HG03139 (cell line): ENCODE data around the gene RALY.

Experiments
- ATAC-seq: cut with Tn5 transposase; IDR thresholded peaks from one replicate; pipeline ENCODE4 v1.9.1; 2021; ENCODE audit not compliant: unreplicated experiment

RALY gene

DNA sequence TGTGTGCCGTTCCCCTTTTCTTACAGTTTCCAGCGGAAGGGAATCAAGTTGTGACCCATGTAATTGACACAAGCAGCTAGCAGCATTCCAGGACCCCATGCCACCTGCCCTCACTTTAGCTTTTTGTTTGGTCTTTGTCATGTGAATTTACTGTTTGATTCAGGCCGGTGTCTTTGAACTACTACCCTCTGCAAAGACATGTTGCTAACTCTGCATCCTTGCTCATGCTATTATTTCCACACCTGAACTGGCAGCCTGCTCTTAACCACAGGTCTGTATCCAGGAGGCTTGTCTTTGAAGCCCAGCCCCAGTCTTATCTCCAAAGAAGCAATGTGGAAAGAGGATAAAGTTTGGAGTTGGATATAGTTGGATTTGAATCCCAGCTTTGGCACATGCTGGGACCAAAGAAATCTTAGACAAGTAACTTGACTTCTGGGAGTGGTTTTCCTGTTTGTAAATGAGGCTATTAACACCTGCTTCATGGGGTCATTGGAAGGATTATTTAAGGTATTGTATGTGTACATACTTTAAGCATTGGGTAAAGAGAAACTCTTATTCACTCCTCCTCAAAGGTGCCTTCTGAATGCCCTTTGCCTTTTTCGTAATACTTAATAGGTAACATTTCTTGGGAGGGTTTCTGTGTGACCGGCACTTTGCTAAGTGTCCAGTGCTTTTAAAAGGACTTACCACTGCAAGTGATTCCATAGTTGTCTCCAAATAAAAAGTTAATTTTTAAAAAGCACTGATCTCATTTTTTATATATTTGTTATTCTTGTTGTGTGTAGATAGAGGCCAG is 52.4 kb downstream of the RALY start:
- ATAC-seq, result no peak

DNA sequence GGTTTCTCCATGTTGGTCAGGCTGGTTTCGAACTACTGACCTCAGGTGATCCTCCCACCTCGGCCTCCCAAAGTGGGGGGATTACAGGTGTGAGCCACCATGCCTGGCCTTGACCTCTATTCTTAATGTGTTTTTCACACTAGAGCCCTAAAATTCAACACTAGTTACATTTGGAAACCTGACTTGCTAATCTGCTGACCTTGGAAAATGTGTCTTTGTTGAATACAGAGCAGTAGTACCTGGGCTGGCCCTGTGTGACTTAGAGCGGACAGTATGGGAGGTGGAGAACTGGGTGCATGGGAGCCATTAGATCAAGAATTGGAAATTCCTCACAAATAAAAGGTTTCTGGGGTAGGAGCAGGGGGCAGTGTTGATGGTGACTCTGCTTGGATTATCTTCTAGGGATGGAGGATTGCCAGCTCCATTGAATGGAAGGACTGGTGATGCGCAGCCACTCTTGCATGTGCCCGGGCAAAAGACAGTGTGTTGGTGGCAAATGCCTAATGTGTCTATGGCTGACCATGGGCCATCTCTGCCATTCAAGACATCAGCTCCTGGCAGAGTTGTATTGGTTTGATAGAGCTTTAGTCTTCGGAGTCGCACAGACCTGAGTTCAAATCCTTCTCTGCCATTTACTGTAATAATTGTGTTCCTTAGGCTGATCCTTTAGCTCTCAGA is 53.4 kb downstream of the RALY start:
- no peak for ATAC-seq

DNA sequence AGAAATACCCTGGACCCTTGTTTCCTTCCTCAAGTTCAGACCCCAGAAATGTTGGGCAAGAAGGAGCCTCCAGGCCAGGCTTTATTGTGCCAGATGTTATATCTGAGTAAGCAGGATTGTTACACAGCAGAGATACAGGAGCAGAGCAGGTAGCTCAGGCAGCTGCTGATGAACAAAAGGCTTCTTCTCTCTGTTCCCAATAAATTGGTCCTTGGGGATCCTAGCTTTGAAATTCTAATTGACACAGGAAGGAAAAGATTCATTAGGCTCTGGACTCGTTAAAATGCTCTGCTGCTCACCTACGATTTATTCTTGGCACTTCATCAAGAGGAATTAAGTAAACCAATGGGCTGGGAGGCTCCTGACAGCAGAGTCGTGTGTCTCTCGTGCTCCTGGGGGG is 54.2 kb downstream of the RALY start:
- no peak for ATAC-seq

DNA sequence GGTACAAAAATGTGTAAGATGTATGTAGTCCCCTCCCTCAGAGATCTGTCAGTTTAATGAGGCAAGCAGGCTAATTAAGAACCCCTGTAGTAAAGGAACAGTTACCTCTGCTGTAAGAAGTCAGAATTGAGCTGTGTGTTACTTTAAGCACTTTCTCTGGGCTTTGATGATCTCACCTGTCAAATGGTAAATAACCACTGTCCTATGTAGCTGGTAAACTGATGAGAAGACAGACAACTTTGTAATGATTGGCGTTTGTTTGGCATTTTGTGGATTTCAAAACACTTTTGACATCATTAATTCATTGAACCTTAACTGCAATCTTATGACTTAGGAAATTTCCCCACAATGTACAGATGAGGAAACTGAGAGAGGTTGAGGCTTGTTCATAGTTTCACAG is 55.7 kb downstream of the RALY start:
- ATAC-seq, result no peak

DNA sequence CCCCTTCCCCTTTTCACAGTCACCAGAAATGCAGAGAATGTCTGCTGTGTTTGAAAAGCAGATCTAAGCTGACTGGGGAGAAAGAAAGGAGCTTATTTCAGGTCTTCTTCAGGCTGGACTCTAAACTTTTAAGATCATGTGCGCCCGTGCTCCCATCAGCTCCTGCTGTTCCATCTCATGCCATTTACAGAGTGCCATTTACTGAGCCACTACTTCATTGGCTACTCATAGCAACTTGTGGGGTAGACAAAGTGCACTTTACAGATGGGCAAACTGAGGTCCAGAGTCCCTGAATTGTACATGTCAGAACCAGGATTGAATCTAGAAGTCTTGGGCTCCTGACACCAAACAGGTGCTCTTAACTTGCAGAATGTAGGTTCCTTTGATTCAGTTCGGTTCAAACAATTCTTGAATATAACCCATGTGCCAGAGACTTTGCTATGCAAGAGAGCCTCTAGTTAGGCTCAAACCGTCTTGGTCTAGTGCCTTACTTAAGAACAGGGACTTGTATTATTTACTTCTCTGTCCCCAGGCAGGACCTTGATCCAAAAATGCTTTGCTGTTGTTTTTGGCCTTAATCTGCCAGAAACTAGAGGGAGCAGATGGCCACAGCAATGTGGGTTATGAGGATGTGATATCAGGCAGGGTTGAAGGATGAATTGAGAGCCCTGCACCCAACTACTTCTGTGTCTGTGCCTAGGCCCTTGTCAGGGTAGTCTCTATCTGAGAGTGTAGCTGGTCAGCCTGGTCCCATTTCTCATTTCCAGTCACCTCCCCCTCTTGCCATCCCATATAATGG is 56.4 kb downstream of the RALY start:
- ATAC-seq, result no peak

DNA sequence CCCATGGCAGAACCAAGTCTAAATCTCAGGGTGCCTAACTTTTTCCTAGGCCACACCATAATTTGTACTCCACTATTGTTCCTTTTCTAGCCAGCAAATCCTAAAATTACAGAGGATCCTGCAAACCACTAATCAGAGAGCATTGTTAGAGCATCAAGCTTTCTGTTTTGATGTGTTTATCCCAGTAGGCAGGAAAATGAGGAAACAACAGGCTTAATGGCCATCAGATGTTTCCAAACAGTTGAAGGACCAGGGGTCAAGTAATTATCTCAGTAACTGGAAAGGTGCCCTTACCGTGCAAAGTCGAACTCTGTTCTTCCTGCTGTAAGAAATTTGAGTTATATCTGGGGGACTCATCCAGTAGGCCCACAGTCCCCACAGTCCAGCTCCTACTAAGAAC is 58.7 kb downstream of the RALY start:
- no peak for ATAC-seq

GRCh38 chr20:34055290-34055689 is 61.6 kb downstream of the RALY start:
- ATAC-seq, result no peak

DNA sequence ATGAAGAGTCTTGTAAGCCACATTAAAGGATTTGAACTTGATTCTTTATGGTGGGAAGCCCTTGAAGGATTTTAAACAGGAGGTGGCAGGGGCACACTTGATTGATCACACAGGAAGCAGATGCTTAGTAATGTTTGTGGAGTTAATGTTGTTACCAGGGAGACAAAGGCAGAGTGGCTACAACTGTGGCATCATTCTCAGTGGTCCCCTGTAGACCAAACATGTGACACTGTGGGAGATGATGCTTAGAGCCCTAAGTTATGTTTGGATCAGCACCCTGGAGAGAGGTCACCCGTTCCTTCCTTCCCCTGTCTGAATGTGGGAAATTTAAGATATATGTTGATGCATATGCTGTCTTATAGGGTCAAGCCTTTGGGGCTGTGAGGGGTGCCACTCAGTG is 65.1 kb downstream of the RALY start:
- ATAC-seq, result no peak

DNA sequence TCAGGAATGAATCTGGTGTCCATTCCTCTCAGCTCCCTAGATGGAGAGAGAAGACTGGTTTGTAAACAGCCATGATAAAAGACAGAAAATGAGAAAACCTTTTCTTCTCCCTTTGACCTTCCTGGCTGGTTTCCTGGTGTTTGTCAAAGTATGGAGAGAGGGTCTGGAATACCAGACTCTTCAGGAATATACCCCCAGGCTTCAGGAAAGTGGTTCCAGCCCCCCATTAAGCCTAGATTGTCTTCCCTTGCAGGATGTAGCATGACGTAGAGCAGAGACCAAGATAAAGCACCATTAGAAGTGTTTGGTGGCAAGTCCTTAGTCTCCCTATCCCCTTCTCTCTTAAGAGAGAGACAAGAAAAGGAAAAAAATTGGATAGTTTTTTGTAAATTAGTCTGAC is 67.3 kb downstream of the RALY start:
- no peak for ATAC-seq

GRCh38 chr20:34061695-34062094 is 68.0 kb downstream of the RALY start:
- no peak for ATAC-seq

DNA sequence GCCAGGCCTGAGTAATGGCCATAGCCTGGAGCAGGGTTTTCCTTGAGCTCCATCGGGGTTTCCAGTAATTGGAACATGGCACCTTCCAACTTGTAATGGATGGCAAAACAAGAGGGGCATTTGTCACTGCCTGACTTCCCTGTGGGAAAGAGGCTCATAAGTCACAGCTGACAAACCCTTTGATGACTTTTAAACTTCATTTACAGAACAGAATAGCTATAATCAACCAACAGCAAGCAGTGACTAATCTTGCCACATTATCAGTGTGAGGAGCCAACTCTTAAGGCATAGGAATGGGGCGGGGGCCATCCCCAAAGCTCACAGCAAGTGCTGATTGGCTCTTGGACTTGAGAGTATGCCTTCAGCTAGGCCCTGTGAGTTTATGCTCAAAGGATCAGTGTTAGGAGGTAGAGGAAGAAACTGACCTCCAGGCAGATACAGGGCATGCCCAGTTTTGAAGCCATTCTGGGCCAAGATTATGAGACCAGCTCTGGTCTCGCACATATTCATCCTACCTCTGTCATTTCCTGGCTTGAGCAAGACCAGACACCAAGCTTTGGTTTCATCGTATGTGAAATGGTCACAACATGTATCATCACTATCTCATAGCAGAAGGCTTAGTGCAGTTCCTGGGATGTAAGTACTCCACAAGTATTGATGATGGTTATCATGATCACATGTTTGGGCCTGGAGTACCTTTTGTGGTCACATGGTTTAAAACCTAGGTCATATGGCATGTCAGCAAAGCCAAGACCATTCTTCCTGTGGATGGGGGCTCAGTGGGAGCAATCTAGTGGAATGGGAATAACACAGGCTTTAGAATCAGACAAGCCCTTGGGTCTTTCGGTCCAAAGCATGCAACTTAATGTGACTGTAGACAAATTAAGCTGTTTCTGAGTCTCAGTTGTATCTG is 69.1 kb downstream of the RALY start:
- ATAC-seq, result no peak

DNA sequence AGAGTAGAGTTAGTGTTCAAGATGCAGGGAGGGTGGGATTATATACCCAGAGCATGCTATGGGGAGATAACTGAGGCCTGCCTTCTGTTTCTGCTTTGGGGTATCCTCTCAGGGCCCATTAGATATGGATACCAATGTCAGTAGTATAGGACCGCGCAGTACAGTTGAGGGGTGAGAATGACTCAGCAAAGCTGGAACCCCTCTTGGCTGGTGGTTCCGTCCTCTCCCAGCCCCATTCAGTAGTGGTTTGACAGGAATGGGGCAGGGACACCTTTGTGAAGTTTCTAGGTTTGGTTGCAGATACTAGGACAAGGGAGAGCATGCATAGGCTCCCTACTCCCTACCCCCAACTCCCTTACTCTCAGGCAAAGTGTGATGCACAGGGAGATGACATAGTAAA is 70.6 kb downstream of the RALY start:
- no peak for ATAC-seq

GRCh38 chr20:34065260-34065659 is 71.5 kb downstream of the RALY start:
- no peak for ATAC-seq

DNA sequence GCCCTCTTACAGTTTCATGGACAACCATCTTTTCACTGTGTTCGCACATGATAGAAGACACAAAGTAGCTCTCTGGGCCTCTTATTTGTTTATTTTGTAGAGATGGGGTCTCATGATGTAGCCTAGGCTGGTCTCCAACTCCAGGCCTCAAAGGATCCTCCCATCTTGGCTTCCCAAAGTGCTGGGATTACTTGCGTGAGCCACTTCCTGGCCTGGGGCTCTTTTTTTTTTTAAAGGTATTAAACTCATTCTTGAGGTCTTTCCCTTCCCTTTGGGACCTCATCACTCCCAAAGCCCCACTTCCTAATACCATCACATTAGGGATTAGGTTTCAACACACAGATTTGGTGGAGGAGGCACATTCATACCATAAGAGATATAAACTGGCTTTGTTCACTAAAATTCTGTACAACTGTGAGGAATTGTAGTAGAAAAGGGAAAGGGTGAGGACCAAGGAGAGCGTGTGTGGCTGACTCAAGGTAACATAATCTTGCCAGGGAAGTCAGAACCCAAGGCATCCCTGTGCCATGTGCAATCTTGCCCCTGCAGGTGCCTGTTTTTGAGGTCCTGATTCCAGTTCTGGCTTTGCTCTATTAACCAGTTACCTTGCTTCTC is 72.9 kb downstream of the RALY start:
- ATAC-seq, result no peak

- no peak for ATAC-seq
Measured at GRCh38 chr20:34068001-34068400, 74.3 kb downstream of the RALY start.

DNA sequence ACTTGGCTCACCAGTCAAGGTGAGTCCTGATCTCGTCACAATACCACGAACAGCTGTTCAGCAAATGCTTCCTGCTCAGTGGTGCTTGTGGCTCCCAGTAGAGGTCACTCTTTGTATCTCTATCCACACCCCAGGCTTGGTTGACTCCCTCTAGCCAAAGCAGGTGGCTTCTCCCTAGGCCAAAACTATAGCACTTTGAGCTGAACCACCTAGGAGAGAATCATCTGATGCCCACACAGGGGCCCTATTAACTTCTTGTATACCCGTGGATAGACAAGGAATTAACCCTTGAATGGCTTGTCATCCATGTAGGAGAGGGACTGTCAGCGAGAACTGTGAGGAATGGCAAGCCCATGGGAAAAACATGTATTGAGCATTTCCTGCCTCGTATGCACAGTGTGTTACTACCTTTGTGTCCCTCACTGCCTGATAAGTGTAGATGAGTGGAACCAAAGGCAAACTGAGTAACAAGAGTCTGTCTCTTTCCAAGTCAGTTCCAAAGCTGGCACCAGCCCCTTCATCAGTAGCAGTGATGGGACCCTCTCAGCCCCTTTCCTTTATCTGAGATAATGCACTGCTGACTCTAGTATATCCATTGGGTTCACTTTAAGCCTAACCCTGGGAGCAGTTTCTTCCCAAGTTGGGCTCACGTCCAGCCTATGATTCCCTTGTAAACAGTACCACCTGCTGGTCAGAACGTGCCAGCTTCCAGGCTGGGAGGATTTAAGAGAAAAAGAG is 75.8 kb downstream of the RALY start:
- ATAC-seq, result no peak

DNA sequence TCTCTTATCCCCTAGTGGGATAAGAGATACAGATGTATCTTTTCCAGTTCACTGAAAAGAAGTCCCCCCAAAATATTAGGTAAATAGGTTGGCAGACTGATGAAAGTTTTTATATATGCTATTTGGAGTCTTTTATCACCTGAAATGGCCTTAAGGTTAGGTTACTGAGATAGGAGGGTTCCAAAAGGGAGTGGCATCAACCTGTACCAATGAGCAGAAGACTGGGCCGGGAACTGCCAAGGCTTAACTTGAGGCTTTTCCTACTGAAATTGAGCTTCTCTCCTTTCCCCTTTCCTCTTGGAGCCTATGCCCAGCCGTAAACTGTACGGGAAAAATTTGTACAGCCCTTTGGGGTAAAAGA is 76.3 kb downstream of the RALY start:
- ATAC-seq, result no peak

DNA sequence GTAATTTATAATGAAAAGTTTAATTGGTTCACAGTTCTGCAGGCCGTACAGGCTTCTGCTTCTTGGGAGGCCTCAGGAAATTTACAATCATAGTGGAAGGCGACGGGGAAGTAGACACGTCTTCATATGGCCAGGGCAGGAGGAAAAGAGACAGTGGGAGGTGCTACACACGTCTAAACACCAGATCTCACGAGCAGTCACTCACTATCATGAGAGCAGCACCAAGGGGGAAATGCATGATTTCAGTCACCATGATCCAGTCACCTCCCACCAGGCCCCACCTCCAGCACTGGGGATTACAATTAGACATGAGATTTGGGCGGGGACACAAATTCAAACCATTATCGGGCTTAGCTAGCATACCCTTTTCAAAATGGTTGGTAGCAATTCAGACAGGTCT is 77.1 kb downstream of the RALY start:
- ATAC-seq, result no peak

- ATAC-seq, result no peak
Measured at GRCh38 chr20:34072076-34072475, 78.4 kb downstream of the RALY start.

DNA sequence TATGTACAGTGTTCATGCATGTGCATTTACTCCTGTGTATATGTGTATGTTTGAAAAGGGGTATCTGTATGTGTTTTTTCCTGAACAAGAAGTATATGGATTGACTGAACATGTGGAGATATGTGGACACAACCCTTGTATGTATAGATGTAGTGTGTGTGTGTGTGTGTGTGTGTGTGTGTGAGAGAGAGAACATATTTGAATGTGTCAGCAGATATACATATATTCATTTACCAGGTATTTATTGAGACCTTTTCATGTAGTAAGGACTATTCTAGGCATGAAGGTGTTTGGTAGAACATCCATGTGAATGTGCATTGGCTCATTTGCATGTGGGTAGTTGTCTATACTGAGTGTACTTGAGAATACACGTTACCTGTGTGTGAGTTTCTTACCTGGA is 79.1 kb downstream of the RALY start:
- ATAC-seq, result no peak
